AG04449 (cell line): ENCODE data around the gene MAN1B1.

ENCODE experiments used
- CTCF ChIA-PET: fragments of 350-600 bp; formaldehyde crosslinking; extraction: SDS; loops from one replicate; lab custom pipeline; 2021; ENCODE audit warnings: antibody characterized with exemption; lab: Yijun Ruan, JAX
- POLR2A ChIA-PET: fragments of 400-600, 350-600 bp; formaldehyde crosslinking; extraction: SDS; loops from one replicate; lab custom pipeline; 2020; ENCODE audit warnings: antibody characterized with exemption, inconsistent platforms; lab: Yijun Ruan, JAX
- DNase-seq: peaks from one replicate; pipeline ENCODE4 v3.0.0-alpha.2; 2010; ENCODE audit warnings: low read depth, low spot score
- H3K4me3 ChIP-seq: 2 replicates; pipeline ENCODE4 v1.5.1; 2011; ENCODE audit warnings: low read depth, mild to moderate bottlenecking, control low read depth, low read length
- CTCF ChIP-seq: IDR thresholded peaks from one replicate; pipeline ENCODE4 v1.5.1; 2011; ENCODE audit warnings: mild to moderate bottlenecking, moderate library complexity, low read length, control low read depth, inconsistent platforms; ENCODE audit not compliant: insufficient read depth; ENCODE audit errors: missing control alignments

The MAN1B1 gene

GRCh38 chr9:137107312-137107921 is 20.6 kb downstream of the MAN1B1 start:
- no peak for DNase-seq
- TF ChIP-seq CTCF = no peak
- CTCF ChIA-PET = interaction anchor here (1.1 kb wide), 2 partner anchors 24 to 129 kb away, joined by 3 read pairs; no protein-coding TSS in a partner anchor
- H3K4me3 ChIP-seq = no peak overlapping the region
- POLR2A ChIA-PET = interaction anchor here (0.7 kb wide), 1 partner anchor 21 kb away, joined by 3 read pairs; the partner anchor contains the start of gene MAN1B1

GRCh38 chr9:137107982-137108381 is 21.2 kb downstream of the MAN1B1 start:
- no peak overlapping the region for H3K4me3 ChIP-seq
- CTCF ChIA-PET = interaction anchor here (1.1 to 1.2 kb wide), 2 partner anchors 118 to 128 kb away, joined by 3 read pairs; no protein-coding TSS in a partner anchor
- no peak for DNase-seq
- POLR2A ChIA-PET = no interaction called here
- TF ChIP-seq CTCF = no peak

GRCh38 chr9:137108608-137109249 is 21.9 kb downstream of the MAN1B1 start:
- ChIA-PET CTCF (interaction anchor here (1.1 to 1.2 kb wide), 2 partner anchors 118 to 128 kb away, joined by 3 to 6 read pairs; no protein-coding TSS in a partner anchor), POLR2A (interaction anchor here (1.0 kb wide), 1 partner anchor 21 kb away, joined by 4 read pairs; no protein-coding TSS in a partner anchor)
- DNase-seq = no peak
- no peak for TF ChIP-seq CTCF
- no peak overlapping the region for H3K4me3 ChIP-seq

GRCh38 chr9:137109250-137110146 is 22.7 kb downstream of the MAN1B1 start:
- no peak for DNase-seq
- ChIA-PET CTCF (interaction anchor here (1.1 to 1.2 kb wide), 2 partner anchors 117 to 127 kb away, joined by 3 to 6 read pairs; no protein-coding TSS in a partner anchor), POLR2A (interaction anchor here (1.0 kb wide), 1 partner anchor 20 kb away, joined by 4 read pairs; no protein-coding TSS in a partner anchor)
- no peak for TF ChIP-seq CTCF
- no peak overlapping the region for H3K4me3 ChIP-seq

GRCh38 chr9:137110147-137110910 is 23.5 kb downstream of the MAN1B1 start:
- no peak overlapping the region for H3K4me3 ChIP-seq
- ChIA-PET POLR2A (no interaction called here), CTCF (no interaction called here)
- no peak for TF ChIP-seq CTCF
- no peak for DNase-seq
